H1 (cell line): ENCODE results near the gene GALNT18. TPM values are rescaled to one million over a fixed set of nuclear protein-coding genes. Genes with fewer than 3 reads are reported as not detected.

Experiments
- CTCF ChIA-PET: fragments of 300-600 bp; sonication (Branson Sonifier 250); formaldehyde crosslinking; loops from one replicate; lab custom pipeline; 2021; ENCODE audit not compliant: partially characterized antibody; lab: Charles Lee
- POLR2A ChIA-PET: fragments of 300-600 bp; sonication (Branson Sonifier 250); formaldehyde crosslinking; loops from one replicate; lab custom pipeline; 2021; ENCODE audit warnings: inconsistent platforms; ENCODE audit not compliant: partially characterized antibody; lab: Charles Lee
- DNase-seq, 2 experiments: peaks; one replicate each; pipeline versions ENCODE4 v3.0.0 to v3.0.0-alpha.2; 2010 to 2022; ENCODE audit warnings: low spot score in 2 of 2, low read depth in 1 of 2, mixed read lengths in 1 of 2
- FAIRE-seq: peaks from 2 replicates; lab custom pipeline; 2011; peaks lifted over from hg19 to GRCh38; lab: Jason Lieb, UNC
- H2AFZ ChIP-seq: 2 replicates; pipeline ENCODE4 v1.8.1; 2012; ENCODE audit warnings: low read length, inconsistent platforms
- H2AK5ac ChIP-seq: 2 replicates; pipeline ENCODE4 v1.6.1; 2013; ENCODE audit warnings: low read depth, low read length
- H2BK120ac ChIP-seq: replicated peaks from 2 replicates; pipeline ENCODE3; 2013; ENCODE audit warnings: low read depth, low read length, inconsistent platforms
- H2BK12ac ChIP-seq: 2 replicates; pipeline ENCODE4 v1.6.1; 2013; ENCODE audit warnings: low read depth, low read length
- H2BK15ac ChIP-seq: 2 replicates; pipeline ENCODE4 v1.6.1; 2013; ENCODE audit warnings: low read length
- H2BK20ac ChIP-seq: 2 replicates; pipeline ENCODE4 v1.6.1; 2013; ENCODE audit warnings: low read length
- H2BK5ac ChIP-seq: 2 replicates; pipeline ENCODE4 v1.6.1; 2013; ENCODE audit warnings: low read depth, low read length
- H3K14ac ChIP-seq: 2 replicates; pipeline ENCODE4 v1.6.1; 2013; ENCODE audit warnings: inconsistent platforms; ENCODE audit not compliant: insufficient read length
- H3K18ac ChIP-seq: 2 replicates; pipeline ENCODE4 v1.6.1; 2013; ENCODE audit warnings: low read length; ENCODE audit errors: extremely low read depth
- H3K23ac ChIP-seq: 2 replicates; pipeline ENCODE4 v1.6.1; 2013; ENCODE audit warnings: inconsistent platforms; ENCODE audit not compliant: insufficient read length
- H3K23me2 ChIP-seq: 2 replicates; pipeline ENCODE4 v1.6.1; 2013; ENCODE audit warnings: low read depth, low read length
- H3K27ac ChIP-seq: 2 replicates; pipeline ENCODE4 v1.6.1; 2011; ENCODE audit warnings: low read depth, low read length, inconsistent platforms
- H3K27me3 ChIP-seq, 4 experiments: replicated peaks in 1 of 4; 1 replicate in 1 of 4; 2 replicates in 3 of 4; pipeline versions ENCODE4 v1.6.1 to v1.8.1; 2011 to 2013; ENCODE audit warnings: low read length in 3 of 4, mild to moderate bottlenecking in 3 of 4, inconsistent platforms in 2 of 4, mixed read lengths in 2 of 4, moderate library complexity in 1 of 4; ENCODE audit not compliant: control insufficient read depth in 3 of 4, insufficient read depth in 3 of 4; ENCODE audit errors: extremely low read depth in 1 of 4
- H3K36me3 ChIP-seq, 4 experiments: 2 replicates each; pipeline versions ENCODE4 v1.6.1 to v1.8.1; 2011 to 2013; ENCODE audit warnings: mild to moderate bottlenecking in 4 of 4, low read length in 3 of 4, moderate library complexity in 2 of 4, control low read depth in 1 of 4, inconsistent platforms in 1 of 4; ENCODE audit not compliant: insufficient read depth in 4 of 4, control insufficient read depth in 2 of 4
- H3K4ac ChIP-seq: replicated peaks from 2 replicates; pipeline ENCODE3; 2013; ENCODE audit warnings: low read length, low read depth, mixed read lengths, inconsistent platforms; ENCODE audit not compliant: insufficient read length
- H3K4me1 ChIP-seq, 4 experiments: replicated peaks in 1 of 4; 1 replicate in 1 of 4; 2 replicates in 3 of 4; pipeline versions ENCODE4 v1.6.1 to v1.8.1; 2011 to 2013; ENCODE audit warnings: low read length in 3 of 4, inconsistent platforms in 2 of 4, mixed read lengths in 1 of 4; ENCODE audit not compliant: insufficient read depth in 4 of 4, control insufficient read depth in 3 of 4
- H3K4me2 ChIP-seq, 2 experiments: 2 replicates each; pipeline versions ENCODE4 v1.6.1 to v1.8.1; 2011 to 2013; ENCODE audit warnings: low read depth in 2 of 2, low read length in 2 of 2, control low read depth in 1 of 2, inconsistent platforms in 1 of 2, mild to moderate bottlenecking in 1 of 2; ENCODE audit not compliant: insufficient read depth in 1 of 2
- H3K4me3 ChIP-seq, 4 experiments: fragments of 200-600, 300-600 bp in 1 of 4; sonication (generic), shearing (Covaris generic), sonication (Bioruptor Twin) in 1 of 4; 2 replicates each; pipeline versions ENCODE4 v1.5.1 to v1.8.1; 2011 to 2016; ENCODE audit warnings: low read length in 4 of 4, low read depth in 3 of 4, control low read depth in 2 of 4, inconsistent platforms in 2 of 4, mild to moderate bottlenecking in 2 of 4, mixed read lengths in 1 of 4, moderate library complexity in 1 of 4; ENCODE audit not compliant: insufficient read depth in 2 of 4; ENCODE audit errors: extremely low read depth in 1 of 4
- H3K56ac ChIP-seq: replicated peaks from 2 replicates; pipeline ENCODE3; 2013; ENCODE audit warnings: low read depth, mild to moderate bottlenecking, mixed read lengths, low read length, inconsistent platforms; ENCODE audit not compliant: insufficient read length
- H3K79me1 ChIP-seq: 2 replicates; pipeline ENCODE4 v1.6.1; 2013; ENCODE audit warnings: low read depth, low read length, control low read depth
- H3K79me2 ChIP-seq, 2 experiments: 2 replicates each; pipeline versions ENCODE4 v1.6.1 to v1.8.1; 2012 to 2013; ENCODE audit warnings: low read length in 2 of 2, mild to moderate bottlenecking in 2 of 2, inconsistent platforms in 1 of 2; ENCODE audit not compliant: insufficient read depth in 2 of 2, control insufficient read depth in 1 of 2
- H3K9ac ChIP-seq, 4 experiments: replicated peaks in 1 of 4; 1 replicate in 1 of 4; 2 replicates in 3 of 4; pipeline versions ENCODE4 v1.6.1 to v1.8.1; 2011 to 2013; ENCODE audit warnings: low read depth in 3 of 4, low read length in 3 of 4, control low read depth in 2 of 4, mild to moderate bottlenecking in 2 of 4, moderate library complexity in 2 of 4, inconsistent platforms in 1 of 4; ENCODE audit errors: extremely low read depth in 1 of 4
- H3K9me3 ChIP-seq, 2 experiments: 2 replicates each; pipeline versions ENCODE4 v1.6.1 to v1.8.1; 2012 to 2013; ENCODE audit warnings: mild to moderate bottlenecking in 2 of 2, moderate library complexity in 2 of 2, control low read depth in 1 of 2, inconsistent platforms in 1 of 2, low read depth in 1 of 2, low read length in 1 of 2, mixed read lengths in 1 of 2; ENCODE audit not compliant: insufficient read depth in 2 of 2
- H4K20me1 ChIP-seq, 2 experiments: replicated peaks in 1 of 2; 2 replicates each; pipeline versions ENCODE3 to v1.8.1; 2011 to 2013; ENCODE audit warnings: inconsistent platforms in 2 of 2, low read length in 2 of 2, mild to moderate bottlenecking in 1 of 2; ENCODE audit not compliant: insufficient read depth in 2 of 2, control insufficient read depth in 1 of 2
- H4K5ac ChIP-seq: 2 replicates; pipeline ENCODE4 v1.6.1; 2013; ENCODE audit warnings: low read length, low read depth, mixed read lengths, inconsistent platforms; ENCODE audit not compliant: insufficient read length
- H4K8ac ChIP-seq: 2 replicates; pipeline ENCODE4 v1.8.0; 2013; ENCODE audit warnings: mild to moderate bottlenecking, moderate library complexity, low read length, inconsistent platforms; ENCODE audit not compliant: insufficient read depth; ENCODE audit errors: extremely low read depth
- H4K91ac ChIP-seq: replicated peaks from 2 replicates; pipeline ENCODE3; 2013; ENCODE audit warnings: low read length, mixed read lengths, inconsistent platforms; ENCODE audit not compliant: insufficient read length
- ASH2L ChIP-seq: fragments of 200-600, 300-600 bp; sonication (generic); IDR thresholded peaks from one replicate; pipeline ENCODE4 v1.7.1; 2017; ENCODE audit warnings: low read length
- CEBPB ChIP-seq: IDR thresholded peaks from 2 replicates; pipeline ENCODE4 v1.6.1; 2012; ENCODE audit warnings: low read depth, low read length
- CTCF ChIP-seq, 3 experiments: IDR thresholded peaks; 1 replicate in 2 of 3; 2 replicates in 1 of 3; pipeline versions ENCODE4 v1.5.1 to v1.6.1; 2011; ENCODE audit warnings: low read length in 3 of 3, mild to moderate bottlenecking in 3 of 3, inconsistent platforms in 2 of 3, low read depth in 1 of 3, moderate library complexity in 1 of 3; ENCODE audit not compliant: insufficient read depth in 1 of 3; ENCODE audit errors: control extremely low read depth in 1 of 3
- EZH2 ChIP-seq: fragments of 200-600 bp; sonication (generic); IDR thresholded peaks from 2 replicates; pipeline ENCODE4 v1.7.1; 2012; ENCODE audit warnings: low read depth, mild to moderate bottlenecking, moderate library complexity, low read length, inconsistent platforms; ENCODE audit not compliant: severe bottlenecking
- GABPA ChIP-seq: IDR thresholded peaks from 2 replicates; pipeline ENCODE4 v1.6.1; 2011; ENCODE audit warnings: mild to moderate bottlenecking, low read length, moderate library complexity, borderline replicate concordance; ENCODE audit not compliant: insufficient read depth
- HDAC2 ChIP-seq, 2 experiments: fragments of 300-600 bp in 1 of 2; sonication (generic) in 1 of 2; IDR thresholded peaks; 2 replicates each; pipeline ENCODE4 v1.6.1; 2011 to 2012; ENCODE audit warnings: low read depth in 2 of 2, low read length in 2 of 2, mild to moderate bottlenecking in 2 of 2, moderate library complexity in 2 of 2, borderline replicate concordance in 1 of 2, inconsistent platforms in 1 of 2
- KDM1A ChIP-seq: fragments of 200-600, 300-600 bp; sonication (generic); IDR thresholded peaks from 2 replicates; pipeline ENCODE4 v1.7.1; 2016; ENCODE audit warnings: mild to moderate bottlenecking, low read length, borderline replicate concordance
- SAP30 ChIP-seq: fragments of 300-600 bp; sonication (generic); IDR thresholded peaks from 2 replicates; pipeline ENCODE4 v1.7.1; 2012; ENCODE audit warnings: low read length, moderate library complexity, mild to moderate bottlenecking, inconsistent platforms; ENCODE audit not compliant: insufficient read depth, insufficient replicate concordance
- SIRT6 ChIP-seq: IDR thresholded peaks from one replicate; pipeline ENCODE4 v1.7.1; 2012; ENCODE audit warnings: low read length, inconsistent platforms
- SP4 ChIP-seq: IDR thresholded peaks from 2 replicates; pipeline ENCODE4 v1.6.1; 2012; ENCODE audit warnings: low read length, inconsistent platforms
- TCF12 ChIP-seq: IDR thresholded peaks from 2 replicates; pipeline ENCODE4 v1.6.1; 2011; ENCODE audit warnings: low read depth, mild to moderate bottlenecking, low read length
- WGBS, 2 experiments: shearing (Covaris generic) in 1 of 2; methylation state at CpG; one replicate each; pipeline versions ENCODE4 v1.1.6 to v1.1.7; 2013 to 2015; ENCODE audit warnings: low lambda C conversion rate in 2 of 2, mixed read lengths in 2 of 2, inconsistent platforms in 1 of 2, low coverage in 1 of 2, missing lambda C conversion rate in 1 of 2; ENCODE audit not compliant: insufficient replicate concordance in 2 of 2, insufficient coverage in 1 of 2, insufficient read length in 1 of 2; ENCODE audit errors: extremely low coverage in 1 of 2, missing lambda C conversion rate in 1 of 2; 5-methylcytosine and 5-hydroxymethylcytosine counted together
- polyA plus RNA-seq, 7 experiments: library from polyadenylated mRNA; depleted of rRNA in 3 of 7; stranded (reverse) in 5 of 7; unstranded in 2 of 7; fragments of >200 nt in 5 of 7; fragments of 200-250 nt in 2 of 7; gene quantifications; 1 replicate in 5 of 7; 2 replicates in 1 of 7; 4 replicates in 1 of 7; pipeline versions ENCODE4 v1.2.1 to v1.2.3, GENCODE V29; 2011 to 2013; ENCODE audit warnings: missing spikeins in 2 of 7, mixed read lengths in 2 of 7
- total RNA-seq: library from RNA; stranded (reverse); fragmentation: NEBNext Ultra II Directional; extraction: Animal tissue kit (Norgen Biotek cat#: 25700); gene quantifications from 2 replicates; pipeline ENCODE4 v1.2.1, GENCODE V29; 2021

GALNT18 gene
- total and polyA plus RNA-seq, 2 of the 8 experiments (the other 6 are each of a cell fraction or from before 2014, with no cell fraction given): 6.0 to 9.4 TPM

DNA sequence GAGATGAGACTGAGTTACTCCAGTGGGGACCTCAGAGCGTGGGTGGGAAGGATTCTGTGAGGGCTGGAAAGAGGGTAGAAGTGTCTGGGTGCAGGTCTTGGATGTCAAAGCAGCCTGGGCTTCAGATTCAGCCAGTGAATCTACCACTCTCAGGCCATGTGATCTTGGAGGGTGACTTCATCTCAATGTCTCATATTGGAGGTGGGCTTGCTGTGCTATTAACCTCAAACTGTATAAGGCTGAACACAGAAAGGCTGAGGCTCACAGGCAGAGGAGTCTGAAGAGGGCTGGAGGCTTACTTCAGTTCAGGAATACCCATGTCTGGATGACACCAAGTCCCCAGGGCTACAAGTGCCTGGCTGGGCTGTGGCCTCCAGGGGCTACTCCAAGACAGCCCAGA is 332.1 kb downstream of the GALNT18 start:
- no peaks in the 10 kb centered on the region for H3K27me3 ChIP-seq
- no peak for FAIRE-seq
- H4K8ac ChIP-seq: no peak overlapping the region
- CTCF ChIA-PET: interaction anchor here (0.6 to 1.3 kb wide), 2 partner anchors 25 to 88 kb away, joined by 4 read pairs; no protein-coding TSS in a partner anchor
- H3K56ac ChIP-seq: no peak overlapping the region
- H3K9me3 ChIP-seq: no peaks in the 10 kb centered on the region
- H3K4me3 ChIP-seq: no peak overlapping the region
- H3K4ac ChIP-seq: no peak overlapping the region
- H3K4me2 ChIP-seq: no peak overlapping the region
- H2AK5ac ChIP-seq: no peak overlapping the region
- H2BK15ac ChIP-seq: no peak overlapping the region
- H2BK5ac ChIP-seq: no peak overlapping the region
- no peak overlapping the region for H3K23ac ChIP-seq
- H2AFZ ChIP-seq: no peak overlapping the region
- no peaks in the 10 kb centered on the region for H3K4me1 ChIP-seq
- DNase-seq: no peak
- no peaks in the 10 kb centered on the region for H4K20me1 ChIP-seq
- no peaks in the 10 kb centered on the region for H3K23me2 ChIP-seq
- H3K36me3 ChIP-seq: no peaks in the 10 kb centered on the region
- no peak overlapping the region for H4K91ac ChIP-seq
- H2BK120ac ChIP-seq: no peak overlapping the region
- H4K5ac ChIP-seq: no peak overlapping the region
- H3K9ac ChIP-seq: no peak overlapping the region
- no peak overlapping the region for H3K18ac ChIP-seq
- H3K79me2 ChIP-seq: no peaks in the 10 kb centered on the region
- H3K14ac ChIP-seq: no peak overlapping the region
- POLR2A ChIA-PET: no interaction called here
- H2BK12ac ChIP-seq: no peak overlapping the region
- H3K79me1 ChIP-seq: no peaks in the 10 kb centered on the region
- no peak overlapping the region for H2BK20ac ChIP-seq
- H3K27ac ChIP-seq: no peak overlapping the region
- 77% methylated on average over 1 of the region's 1 CpG; no CpG with 5 or more reads in 1 of the 2 experiments for WGBS, 2 experiments
- TF ChIP-seq CTCF (IDR thresholded peaks at IDR 0.05; ENCODE audit: control extremely low read depth in 1 of 3, insufficient read depth in 1 of 3, low read depth in 1 of 3, low read length in 3 of 3) (no peak), SAP30 (no peak), GABPA (no peak), SIRT6 (no peak), CEBPB (no peak), HDAC2 (IDR thresholded peaks at IDR 0.05; ENCODE audit: borderline replicate concordance in 1 of 2, low read depth in 2 of 2, low read length in 2 of 2) (no peak), KDM1A (no peak), TCF12 (no peak), SP4 (no peak), ASH2L (no peak), EZH2 (no peak)
